T1000 (cell line): ENCODE measurements around the gene TOGARAM1.
A peak's percentile ranks its signal among the peaks of the same experiment; 100 is the strongest.
"Not testable (repeated sequence)": the region's sequence is repeated elsewhere in the genome, so short reads cannot be mapped to it uniquely, and the experiment has no call there.

Experiments
- DNase-seq: peaks from one replicate; lab custom pipeline; 2025; ENCODE audit warnings: mixed read lengths; lab: John Stamatoyannopoulos, UW

TOGARAM1 gene

DNA sequence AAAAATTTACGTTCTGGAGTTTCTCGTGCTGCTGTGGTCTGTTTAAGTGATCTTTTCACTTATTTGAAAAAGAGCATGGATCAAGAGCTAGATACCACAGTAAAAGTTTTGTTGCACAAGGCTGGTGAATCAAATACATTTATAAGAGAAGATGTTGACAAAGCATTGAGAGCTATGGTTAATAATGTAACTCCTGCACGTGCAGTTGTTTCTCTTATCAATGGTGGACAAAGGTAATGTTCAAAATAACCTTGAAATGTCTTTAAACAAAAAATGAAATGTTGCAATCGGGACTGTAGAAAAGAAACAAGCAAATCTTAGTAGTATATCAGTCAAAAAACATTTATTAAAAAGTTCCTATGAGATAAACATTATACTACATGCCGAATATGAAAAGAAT lies 82.6 kb downstream of the TOGARAM1 start:
- no peak for DNase-seq

- DNase-seq = no peak
Measured at GRCh38 chr14:45048385-45048784, 86.4 kb downstream of the TOGARAM1 start.

- DNase-seq = no peak
Measured at GRCh38 chr14:45051180-45051579, 89.2 kb downstream of the TOGARAM1 start.

- no peak for DNase-seq
Measured at GRCh38 chr14:45051896-45052295, 89.9 kb downstream of the TOGARAM1 start.

GRCh38 chr14:45057349-45057748 lies 95.4 kb downstream of the TOGARAM1 start:
- no peak for DNase-seq

GRCh38 chr14:45057881-45058364 lies 95.9 kb downstream of the TOGARAM1 start:
- DNase-seq = no peak

DNA sequence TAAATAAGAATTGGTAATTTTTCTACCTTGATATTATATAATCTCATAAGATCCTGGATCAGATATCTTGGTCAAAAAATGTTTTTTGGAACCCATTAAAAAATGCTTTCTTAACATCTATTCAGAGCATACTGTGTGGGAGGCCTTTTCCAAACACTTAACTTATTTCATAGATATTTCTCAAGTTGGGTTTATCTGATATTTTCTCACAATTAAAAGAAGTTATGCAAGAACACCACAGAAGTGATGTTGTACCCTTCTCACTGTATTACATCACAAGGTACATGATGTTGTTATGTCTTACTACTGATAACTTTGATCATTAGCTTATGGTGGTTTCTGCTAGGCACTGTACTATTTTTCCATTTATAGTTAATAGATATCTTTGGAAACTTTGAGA lies 98.6 kb downstream of the TOGARAM1 start:
- no peak for DNase-seq

- DNase-seq = no peak
Measured at GRCh38 chr14:45065540-45065939, 103.5 kb downstream of the TOGARAM1 start.

- DNase-seq = no peak
Measured at GRCh38 chr14:45065956-45066355, 104.0 kb downstream of the TOGARAM1 start.

GRCh38 chr14:45066667-45067066 lies 104.7 kb downstream of the TOGARAM1 start:
- DNase-seq = no peak

DNA sequence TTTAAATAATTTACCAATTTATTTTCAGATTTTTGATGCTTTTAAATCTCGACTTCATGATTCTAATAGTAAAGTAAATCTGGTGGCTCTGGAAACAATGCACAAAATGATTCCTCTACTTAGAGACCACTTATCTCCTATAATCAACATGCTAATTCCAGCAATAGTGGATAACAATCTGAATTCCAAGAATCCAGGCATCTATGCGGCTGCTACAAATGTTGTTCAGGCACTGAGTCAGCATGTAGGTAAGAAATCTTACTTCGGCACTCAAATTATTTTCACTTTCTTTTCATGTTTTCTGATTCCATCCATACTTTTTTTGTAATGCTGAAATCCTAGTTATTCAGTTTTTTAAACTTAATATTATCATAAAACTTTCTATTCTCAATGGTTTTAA lies 106.4 kb downstream of the TOGARAM1 start:
- DNase-seq = no peak

GRCh38 chr14:45070215-45070614 lies 108.2 kb downstream of the TOGARAM1 start:
- no peak for DNase-seq

- no peak for DNase-seq
Measured at GRCh38 chr14:45072126-45072525, 110.1 kb downstream of the TOGARAM1 start.

- no peak for DNase-seq
Measured at GRCh38 chr14:45073231-45073879, 111.4 kb downstream of the TOGARAM1 start.

- DNase-seq = no peak
Measured at GRCh38 chr14:45078323-45078722, 116.3 kb downstream of the TOGARAM1 start.

GRCh38 chr14:45080416-45080968 lies 118.5 kb downstream of the TOGARAM1 start:
- not testable (repeated sequence) for DNase-seq

GRCh38 chr14:45081096-45081495 lies 119.1 kb downstream of the TOGARAM1 start:
- not testable (repeated sequence) for DNase-seq

DNA sequence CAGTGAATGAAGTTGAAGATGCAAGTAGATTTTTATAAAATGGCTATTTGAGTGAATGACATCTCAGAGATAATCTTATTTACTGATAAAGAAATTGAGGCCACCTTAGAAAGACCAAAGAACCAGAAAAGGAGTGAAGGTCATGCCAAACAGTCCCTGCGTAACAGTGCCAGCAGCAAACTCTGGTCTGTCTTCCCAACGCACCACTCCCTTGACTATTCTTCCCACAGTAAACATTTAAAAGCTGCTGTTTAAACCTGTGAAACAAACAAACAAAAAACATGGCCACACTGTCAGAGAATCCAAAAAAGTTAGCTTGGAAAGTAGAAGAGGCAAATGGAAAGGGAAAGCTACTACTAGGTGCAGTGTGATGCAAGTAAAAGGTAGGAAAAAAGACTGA lies 120.4 kb downstream of the TOGARAM1 start:
- no peak for DNase-seq

- no peak for DNase-seq
Measured at GRCh38 chr14:45083617-45083975, 121.6 kb downstream of the TOGARAM1 start.

DNA sequence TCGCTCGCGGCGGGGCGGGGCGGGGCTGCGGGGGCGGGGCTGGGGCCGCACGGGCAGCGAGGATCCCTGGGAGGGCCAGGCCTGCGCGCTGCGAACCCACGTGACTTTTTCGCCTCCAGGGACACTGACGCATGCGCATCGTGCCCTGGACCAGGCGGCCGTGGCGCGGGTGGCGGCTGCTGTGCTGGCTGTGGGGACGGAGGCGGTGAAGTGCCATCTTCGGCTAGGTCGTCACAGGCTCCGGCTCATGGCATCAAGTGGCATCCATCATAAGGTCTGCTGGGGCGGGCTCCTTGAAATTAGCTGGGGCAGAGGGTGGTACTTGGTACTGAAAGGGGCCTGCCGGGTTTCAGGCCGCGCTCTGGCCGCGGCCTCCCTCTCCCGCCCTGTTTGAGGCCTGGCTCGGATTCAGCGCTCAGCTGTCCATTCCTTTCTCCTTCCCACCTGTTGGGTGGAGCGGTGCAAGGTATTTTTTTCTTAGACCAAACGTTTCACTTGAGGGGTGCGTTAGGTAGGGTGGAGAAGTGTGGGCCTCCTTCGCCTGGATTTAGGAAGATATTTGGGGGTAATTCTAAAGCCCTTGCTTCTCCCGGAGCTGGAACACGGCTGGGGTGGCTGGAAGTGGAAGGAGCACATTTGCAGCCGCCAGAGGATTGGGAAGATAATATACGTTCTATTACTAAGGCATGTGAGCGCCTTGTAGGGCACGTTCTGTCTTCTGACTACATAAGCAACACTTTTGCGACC lies 122.2 kb downstream of the TOGARAM1 start, which contains the start of gene PRPF39:
Gene PRPF39 (plus strand): TSS at position 141 of the 747 bp plus-strand sequence. CDS start 11,124 bp downstream, outside the sequence.
- peak; percentile 93 for DNase-seq

GRCh38 chr14:45084946-45085346 lies 123.0 kb downstream of the TOGARAM1 start:
- no peak for DNase-seq

GRCh38 chr14:45089813-45090212 lies 127.8 kb downstream of the TOGARAM1 start:
- DNase-seq = no peak

DNA sequence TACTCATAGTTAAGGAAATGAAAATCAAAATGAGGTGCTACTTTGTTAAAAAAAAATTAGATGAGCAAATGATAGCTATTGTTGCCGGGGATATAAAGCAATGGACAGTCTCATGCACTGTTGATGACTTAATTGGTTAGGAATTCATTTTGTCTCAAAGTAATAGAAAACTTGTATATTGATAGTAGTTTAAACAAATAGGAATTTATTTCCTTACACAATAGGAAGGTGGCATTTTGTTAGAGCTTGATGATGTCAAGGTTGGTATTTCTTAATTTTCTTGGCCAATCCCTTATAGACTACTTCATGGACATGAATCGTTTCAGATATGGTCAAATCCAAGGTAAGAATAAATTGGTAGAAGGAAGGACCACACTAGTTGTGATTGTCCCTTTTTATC lies 129.7 kb downstream of the TOGARAM1 start:
- DNase-seq = no peak
